Measurements from ENCODE around the gene ZDHHC14. TPM values are rescaled to one million over a fixed set of nuclear protein-coding genes. Genes with fewer than 3 reads are reported as not detected.
A peak's percentile ranks its signal among the peaks of the same experiment; 100 is the strongest.

ZDHHC14 gene
- total RNA-seq, 2 donors from 2014 or later: 53.3 to 66.2 TPM

DNA sequence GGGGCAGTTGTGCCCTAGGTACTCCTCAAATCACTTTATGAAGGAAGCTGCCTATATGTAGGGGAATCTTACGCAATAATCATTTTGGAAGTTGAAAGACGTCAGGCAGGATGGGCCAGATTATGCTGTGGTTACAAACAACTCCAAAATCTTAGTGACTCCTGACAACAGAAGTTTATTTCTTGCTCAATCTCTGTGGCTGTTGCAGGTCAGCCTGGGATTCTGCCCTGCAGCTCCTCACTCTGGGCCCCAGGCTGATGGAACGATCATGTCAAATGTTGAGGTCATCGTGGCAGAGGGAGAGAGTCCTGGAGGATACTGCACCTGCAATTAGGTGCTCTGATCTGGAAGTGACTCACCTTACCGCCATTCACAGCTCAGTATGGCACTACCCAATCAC, 88.4 kb downstream of the ZDHHC14 start:
- Histone ChIP-seq H3K36me3 (no peaks in the 10 kb centered on the region), H3K27me3 (replicated peaks; ENCODE audit: insufficient read depth) (no peaks in the 10 kb centered on the region), H3K4me3 (no peak overlapping the region), H3K9me3 (no peaks in the 10 kb centered on the region), H3K27ac (no peak overlapping the region), H3K4me1 (replicated peaks) (no peaks in the 10 kb centered on the region)
- intact Hi-C loops (cut with DNase I): no loop called here
- DNase-seq (ENCODE audit: low spot score): no peak
- no peak for TF ChIP-seq POLR2AphosphoS5 (IDR thresholded peaks at IDR 0.05)
- no peak for TF ChIP-seq CTCF (IDR thresholded peaks at IDR 0.05)
- TF ChIP-seq POLR2A (IDR thresholded peaks at IDR 0.05): no peak
- 81% methylated on average over 5 of the region's 5 CpGs for WGBS

- no peak for TF ChIP-seq CTCF (IDR thresholded peaks at IDR 0.05)
- no peak for TF ChIP-seq POLR2AphosphoS5 (IDR thresholded peaks at IDR 0.05)
- no peak for TF ChIP-seq POLR2A (IDR thresholded peaks at IDR 0.05)
- 93% methylated on average over 24 of the region's 24 CpGs for WGBS
- DNase-seq (ENCODE audit: low spot score): no peak
Measured at GRCh38 chr6:157471077-157471686, 90.2 kb downstream of the ZDHHC14 start.

DNA sequence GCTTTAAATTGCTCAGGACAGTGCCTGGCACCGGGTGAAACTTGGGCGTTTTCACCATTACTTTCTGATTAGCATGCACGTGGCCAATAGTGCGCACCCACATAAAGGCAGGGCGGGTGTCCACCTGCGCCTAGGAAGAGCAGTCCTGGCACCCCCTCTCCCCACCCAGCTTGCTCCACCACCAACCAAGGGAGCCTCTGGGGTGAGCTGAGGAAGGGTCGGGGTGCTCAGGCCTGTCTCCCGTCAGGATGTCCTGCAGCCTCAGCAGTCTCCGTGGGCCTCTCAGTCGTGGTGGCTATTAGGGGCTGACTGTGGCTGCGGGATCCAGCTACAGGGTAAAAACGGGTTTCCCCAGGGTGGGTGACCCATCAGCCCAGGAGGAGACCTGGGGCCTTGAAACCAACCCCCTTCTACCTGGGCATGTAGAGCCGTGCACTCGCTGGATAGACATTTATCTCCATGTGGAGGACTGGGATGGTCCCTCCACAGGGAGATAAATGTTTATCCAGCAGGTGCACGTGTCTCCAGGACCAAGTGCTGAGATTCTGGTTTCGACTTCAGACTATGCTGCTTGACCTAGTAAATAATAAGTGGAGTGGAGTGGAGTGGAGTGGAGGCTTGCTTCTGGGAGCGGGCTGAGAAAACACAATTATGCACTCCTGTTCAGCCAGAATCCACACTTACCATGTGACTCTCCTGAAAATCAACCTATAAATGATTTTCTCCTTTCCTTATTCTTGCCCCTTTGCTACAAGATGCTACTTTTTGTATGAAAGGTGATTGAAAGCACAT, 91.1 kb downstream of the ZDHHC14 start:
- Histone ChIP-seq H3K4me3 (no peak overlapping the region), H3K27ac (no peak overlapping the region), H3K9me3 (no peaks in the 10 kb centered on the region), H3K27me3 (replicated peaks; ENCODE audit: insufficient read depth) (no peaks in the 10 kb centered on the region), H3K4me1 (replicated peaks) (no peaks in the 10 kb centered on the region), H3K36me3 (no peaks in the 10 kb centered on the region)
- TF ChIP-seq POLR2AphosphoS5 (IDR thresholded peaks at IDR 0.05) (no peak), CTCF (IDR thresholded peaks at IDR 0.05) (no peak), POLR2A (IDR thresholded peaks at IDR 0.05) (no peak)
- 85% methylated on average over 17 of the region's 17 CpGs for WGBS
- intact Hi-C loops (cut with DNase I): no loop called here
- no peak for DNase-seq (ENCODE audit: low spot score)

More at GRCh38 chr6:157471077-157471686, 90.2 kb downstream of the ZDHHC14 start:
- Histone ChIP-seq H3K27me3 (replicated peaks; ENCODE audit: insufficient read depth) (no peaks in the 10 kb centered on the region), H3K27ac (no peak overlapping the region), H3K4me3 (no peak overlapping the region), H3K9me3 (no peaks in the 10 kb centered on the region), H3K36me3 (no peaks in the 10 kb centered on the region), H3K4me1 (replicated peaks) (no peaks in the 10 kb centered on the region)
- intact Hi-C loops (cut with DNase I): no loop called here

GRCh38 chr6:157476797-157477196, 95.8 kb downstream of the ZDHHC14 start:
- intact Hi-C loops (cut with DNase I): no loop called here
- Histone ChIP-seq H3K9me3 (no peaks in the 10 kb centered on the region), H3K27ac (no peak overlapping the region), H3K4me1 (replicated peaks) (no peaks in the 10 kb centered on the region), H3K27me3 (replicated peaks; ENCODE audit: insufficient read depth) (no peaks in the 10 kb centered on the region), H3K36me3 (no peaks in the 10 kb centered on the region), H3K4me3 (no peak overlapping the region)
- 93% methylated on average over 3 of the region's 3 CpGs for WGBS
- no peak for DNase-seq (ENCODE audit: low spot score)
- TF ChIP-seq POLR2A (IDR thresholded peaks at IDR 0.05): no peak
- TF ChIP-seq CTCF (IDR thresholded peaks at IDR 0.05): no peak
- TF ChIP-seq POLR2AphosphoS5 (IDR thresholded peaks at IDR 0.05): no peak

GRCh38 chr6:157478926-157479325, 97.9 kb downstream of the ZDHHC14 start:
- TF ChIP-seq CTCF (IDR thresholded peaks at IDR 0.05): no peak
- no peak for TF ChIP-seq POLR2A (IDR thresholded peaks at IDR 0.05)
- TF ChIP-seq POLR2AphosphoS5 (IDR thresholded peaks at IDR 0.05): no peak
- Histone ChIP-seq H3K4me3 (no peak overlapping the region), H3K27ac (peak overlapping the region; percentile 4 to 24), H3K36me3 (no peaks in the 10 kb centered on the region), H3K9me3 (no peaks in the 10 kb centered on the region), H3K4me1 (replicated peaks) (no peaks in the 10 kb centered on the region), H3K27me3 (replicated peaks; ENCODE audit: insufficient read depth) (no peaks in the 10 kb centered on the region)
- intact Hi-C loops (cut with DNase I): no loop called here
- no peak for DNase-seq (ENCODE audit: low spot score)
- 94% methylated on average over 2 of the region's 2 CpGs for WGBS

Measured in prostate gland (tissue), 2 donors.